Measurements from ENCODE around the gene TPGS1.

Gene TPGS1

GRCh38 chr19:530134-531008 lies 23.1 kb downstream of the TPGS1 start:
- H2AFZ ChIP-seq: peak overlapping the region; percentile 97
- no peaks in the 10 kb centered on the region for H3K36me3 ChIP-seq (ENCODE audit: control insufficient read depth, insufficient read depth, low read length)
- peak overlapping the region; percentile 81 for H3K27ac ChIP-seq
- peak overlapping the region; percentile 81 for H3K4me3 ChIP-seq (ENCODE audit: low read depth, low read length)
- H3K27me3 ChIP-seq (ENCODE audit: control insufficient read depth, insufficient read depth, low read length): no peaks in the 10 kb centered on the region
- TF ChIP-seq CTCF (IDR thresholded peaks at IDR 0.05): no peak
- peak overlapping the region; percentile 70 for H3K4me2 ChIP-seq (ENCODE audit: low read length)
- no peak overlapping the region for H3K9ac ChIP-seq
- H3K9me3 ChIP-seq (ENCODE audit: control insufficient read depth, low read length): no peaks in the 10 kb centered on the region
- peaks cover 9% of the 10 kb centered on the region for H3K4me1 ChIP-seq
- H3K79me2 ChIP-seq: peaks cover 25% of the 10 kb centered on the region

GRCh38 chr19:531009-531752 lies 23.9 kb downstream of the TPGS1 start:
- H3K9ac ChIP-seq: peak overlapping the region; percentile 85
- no peaks in the 10 kb centered on the region for H3K9me3 ChIP-seq (ENCODE audit: control insufficient read depth, low read length)
- H3K4me1 ChIP-seq: peaks cover 9% of the 10 kb centered on the region
- peaks cover 33% of the 10 kb centered on the region for H3K79me2 ChIP-seq
- no peaks in the 10 kb centered on the region for H3K36me3 ChIP-seq (ENCODE audit: control insufficient read depth, insufficient read depth, low read length)
- H3K27ac ChIP-seq: peak overlapping the region; percentile 81
- no peaks in the 10 kb centered on the region for H3K27me3 ChIP-seq (ENCODE audit: control insufficient read depth, insufficient read depth, low read length)
- H3K4me2 ChIP-seq (ENCODE audit: low read length): peak overlapping the region; percentile 70
- H3K4me3 ChIP-seq (ENCODE audit: low read depth, low read length): peak overlapping the region; percentile 81
- H2AFZ ChIP-seq: peak overlapping the region; percentile 97
- TF ChIP-seq CTCF (IDR thresholded peaks at IDR 0.05): no peak

- Histone ChIP-seq H3K4me2 (ENCODE audit: low read length) (peak within 1 kb of the TSS; percentile 98), H3K9ac (peak within 1 kb of the TSS; percentile 85), H3K27me3 (ENCODE audit: control insufficient read depth, insufficient read depth, low read length) (no peaks in the 10 kb centered on the region), H3K4me1 (peaks cover 9% of the 10 kb centered on the region), H3K4me3 (ENCODE audit: low read depth, low read length) (peak within 1 kb of the TSS; percentile 86), H3K36me3 (ENCODE audit: control insufficient read depth, insufficient read depth, low read length) (no peaks in the 10 kb centered on the region), H3K79me2 (peaks cover 40% of the 10 kb centered on the region), H3K9me3 (ENCODE audit: control insufficient read depth, low read length) (no peaks in the 10 kb centered on the region), H2AFZ (peak within 1 kb of the TSS; percentile 97), H3K27ac (peak within 1 kb of the TSS; percentile 81)
- no peak for TF ChIP-seq CTCF (IDR thresholded peaks at IDR 0.05)
Observed at GRCh38 chr19:531753-532560, 24.7 kb downstream of the TPGS1 start, which contains the start of gene CDC34. Gene CDC34, plus strand, starts transcription at chr19:531760. Its CDS starts 172 bp downstream, at chr19:531932.

GRCh38 chr19:532561-533363 lies 25.5 kb downstream of the TPGS1 start:
- H3K9ac ChIP-seq: peak overlapping the region; percentile 73
- H3K27ac ChIP-seq: peak overlapping the region; percentile 79
- H3K27me3 ChIP-seq (ENCODE audit: control insufficient read depth, insufficient read depth, low read length): no peaks in the 10 kb centered on the region
- H3K79me2 ChIP-seq: peaks cover 40% of the 10 kb centered on the region
- no peaks in the 10 kb centered on the region for H3K36me3 ChIP-seq (ENCODE audit: control insufficient read depth, insufficient read depth, low read length)
- peak overlapping the region; percentile 68 for H2AFZ ChIP-seq
- H3K4me2 ChIP-seq (ENCODE audit: low read length): peak overlapping the region; percentile 98
- H3K9me3 ChIP-seq (ENCODE audit: control insufficient read depth, low read length): no peaks in the 10 kb centered on the region
- peaks cover 9% of the 10 kb centered on the region for H3K4me1 ChIP-seq
- TF ChIP-seq CTCF (IDR thresholded peaks at IDR 0.05): peak; percentile 58
- peak overlapping the region; percentile 86 for H3K4me3 ChIP-seq (ENCODE audit: low read depth, low read length)

Data from parathyroid adenoma (tissue), 2 donors.